ENCODE measurements around the gene NGEF. TPM values are rescaled to one million over a fixed set of nuclear protein-coding genes. Genes with fewer than 3 reads are reported as not detected.

NGEF gene
- total and polyA plus RNA-seq, 9 of the 15 experiments (the other 6 are each of a cell fraction or from before 2014, with no cell fraction given): 0.07 to 0.17 (median 0.09) TPM; not detected in 6

GRCh38 chr2:232920055-232920454, 93.0 kb downstream of the NGEF start:
- no peaks in the 10 kb centered on the region for H3K79me2 ChIP-seq (ENCODE audit: control insufficient read depth, insufficient read depth, low read length)
- no peaks in the 10 kb centered on the region for H4K20me1 ChIP-seq (replicated peaks; ENCODE audit: control insufficient read depth, insufficient read depth, low read length)
- H2AFZ ChIP-seq (ENCODE audit: low read depth, low read length): no peak overlapping the region
- H3K4me2 ChIP-seq (ENCODE audit: insufficient read depth, low read length): no peak overlapping the region
- no peaks in the 10 kb centered on the region for H3K36me3 ChIP-seq (ENCODE audit: control insufficient read depth, insufficient read depth, low read length)
- no peak overlapping the region for H3K9ac ChIP-seq (ENCODE audit: insufficient read depth in 1 of 2, low read depth in 2 of 2, low read length in 2 of 2)
- peaks cover 0 to 4% of the 10 kb centered on the region in 2 experiments; a peak in 3 of 5 replicates for H3K4me1 ChIP-seq (replicated peaks in 1 of 2; ENCODE audit: control insufficient read depth in 2 of 2, insufficient read depth in 2 of 2, low read length in 2 of 2)
- no peaks in the 10 kb centered on the region for H3K9me3 ChIP-seq (replicated peaks; ENCODE audit: control insufficient read depth, insufficient read depth, low read depth, low read length)
- DNase-seq (ENCODE audit: extremely low read depth in 1 of 4, low spot score in 3 of 4) (no peak), FAIRE-seq (no peak), ATAC-seq (no peak)
- POLR2A ChIA-PET: no interaction called here
- 1% methylated on average over 9 of the region's 11 CpGs for WGBS (ENCODE audit: insufficient coverage, low coverage, missing lambda C conversion rate)
- no peak overlapping the region for H3K4me3 ChIP-seq
- H3K27ac ChIP-seq (ENCODE audit: extremely low read depth, low read depth, low read length): no peak overlapping the region
- no peaks in the 10 kb centered on the region for H3K9me1 ChIP-seq (ENCODE audit: control insufficient read depth, insufficient read depth, low read length)
- intact Hi-C loops (cut with micrococcal nuclease) (no loop called here), in situ Hi-C loops (cut with MboI) (no loop called here)
- H3K27me3 ChIP-seq (ENCODE audit: control insufficient read depth in 2 of 2, insufficient read depth in 2 of 2, low read length in 2 of 2): peaks cover 22 to 37% of the 10 kb centered on the region in 2 experiments
- BruUV-seq (replicated peaks): no TSS peak
- CTCF ChIA-PET (ENCODE audit: low intra/inter-chr PET ratio): no interaction called here
- TF ChIP-seq SAP30 (IDR thresholded peaks at IDR 0.05; ENCODE audit: borderline replicate concordance, insufficient read depth, low read depth, low read length, poor library complexity, severe bottlenecking) (no peak), POLR2AphosphoS2 (IDR thresholded peaks at IDR 0.05; ENCODE audit: low read length) (no peak), ETV5 (CRISPR knock-in tag; IDR thresholded peaks at IDR 0.05; ENCODE audit: low read depth) (no peak), KLF10 (CRISPR knock-in tag; IDR thresholded peaks at IDR 0.05) (no peak), MAFG (tag; conservative IDR thresholded peaks at IDR 0.05) (no peak), CTCFL (IDR thresholded peaks at IDR 0.05; ENCODE audit: borderline replicate concordance, insufficient read depth, low read depth, low read length, poor library complexity, severe bottlenecking) (no peak), HSF4 (CRISPR knock-in tag; IDR thresholded peaks at IDR 0.05; ENCODE audit: borderline replicate concordance) (no peak), HDGF (IDR thresholded peaks at IDR 0.05) (no peak), ZNF280B (CRISPR knock-in tag; IDR thresholded peaks at IDR 0.05) (no peak), CREM (IDR thresholded peaks at IDR 0.05; ENCODE audit: low read depth) (no peak), MITF (IDR thresholded peaks at IDR 0.05) (no peak), ZNF134 (CRISPR knock-in tag; conservative IDR thresholded peaks at IDR 0.05) (no peak), RBM22 (IDR thresholded peaks at IDR 0.05; ENCODE audit: low read depth, low read length, poor library complexity, severe bottlenecking) (no peak), HDAC6 (IDR thresholded peaks at IDR 0.05; ENCODE audit: low read depth, low read length) (no peak), ZC3H8 (IDR thresholded peaks at IDR 0.05) (no peak), CREB3L1 (IDR thresholded peaks at IDR 0.05; ENCODE audit: borderline replicate concordance, low read depth) (no peak), MEF2D (tag; conservative IDR thresholded peaks at IDR 0.05; ENCODE audit: low read depth) (no peak)

All from K562 (cell line).